ENCODE results near the gene AK1. TPM values are rescaled to one million over a fixed set of nuclear protein-coding genes. Genes with fewer than 3 reads are reported as not detected.

AK1 gene
- total and polyA plus RNA-seq, 2 of the 13 experiments (the other 11 are each of a cell fraction or from before 2014, with no cell fraction given): 19.1 to 32.8 TPM

DNA sequence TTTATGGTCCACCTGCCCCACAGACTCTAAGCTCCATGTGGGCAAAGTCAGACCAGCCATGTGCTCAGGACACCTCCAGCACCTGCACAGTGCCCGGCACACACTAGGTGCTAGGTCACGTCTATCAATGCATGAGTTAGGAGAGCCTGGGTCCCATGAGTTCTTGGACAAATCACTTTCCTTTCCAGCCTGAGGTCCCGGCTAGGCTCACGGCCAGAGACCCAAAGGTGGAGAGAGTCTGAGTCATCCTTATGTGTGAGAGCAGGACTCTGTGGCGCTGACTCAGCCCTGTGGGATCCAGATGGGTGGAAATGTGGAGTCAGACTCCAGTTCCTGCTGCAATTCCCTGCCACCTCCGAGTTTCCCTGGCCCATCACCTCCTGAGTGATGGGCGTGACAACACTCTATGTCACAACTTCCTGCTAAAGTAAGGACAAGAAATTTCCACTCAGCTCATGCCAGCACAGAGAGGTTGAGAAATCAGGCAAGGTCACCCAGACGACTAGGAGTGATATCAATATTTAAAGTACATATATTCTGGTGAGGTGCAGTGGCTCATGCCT is 41.9 kb upstream of the AK1 start (continued):
- peak; percentile 53 for TF ChIP-seq PHF21A (CRISPR knock-in tag; IDR thresholded peaks at IDR 0.05)
- TF ChIP-seq GABPB1 (CRISPR knock-in tag; IDR thresholded peaks at IDR 0.05): peak; percentile 59
- TF ChIP-seq MIER3 (CRISPR knock-in tag; IDR thresholded peaks at IDR 0.05; ENCODE audit: borderline replicate concordance): peak; percentile 70; the same call in 1 of the 2 replicates
- no peak for TF ChIP-seq SRSF4 (IDR thresholded peaks at IDR 0.05; ENCODE audit: low read depth, low read length, poor library complexity, severe bottlenecking)
- TF ChIP-seq, protein P1, sequence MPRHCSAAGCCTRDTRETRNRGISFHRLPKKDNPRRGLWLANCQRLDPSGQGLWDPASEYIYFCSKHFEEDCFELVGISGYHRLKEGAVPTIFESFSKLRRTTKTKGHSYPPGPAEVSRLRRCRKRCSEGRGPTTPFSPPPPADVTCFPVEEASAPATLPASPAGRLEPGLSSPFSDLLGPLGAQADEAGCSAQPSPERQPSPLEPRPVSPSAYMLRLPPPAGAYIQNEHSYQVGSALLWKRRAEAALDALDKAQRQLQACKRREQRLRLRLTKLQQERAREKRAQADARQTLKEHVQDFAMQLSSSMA (CRISPR knock-in tag; IDR thresholded peaks at IDR 0.05): no peak
- peak; percentile 44; the same call in 1 of the 2 replicates for TF ChIP-seq ZNF335 (CRISPR knock-in tag; IDR thresholded peaks at IDR 0.05)
- TF ChIP-seq, protein P2, sequence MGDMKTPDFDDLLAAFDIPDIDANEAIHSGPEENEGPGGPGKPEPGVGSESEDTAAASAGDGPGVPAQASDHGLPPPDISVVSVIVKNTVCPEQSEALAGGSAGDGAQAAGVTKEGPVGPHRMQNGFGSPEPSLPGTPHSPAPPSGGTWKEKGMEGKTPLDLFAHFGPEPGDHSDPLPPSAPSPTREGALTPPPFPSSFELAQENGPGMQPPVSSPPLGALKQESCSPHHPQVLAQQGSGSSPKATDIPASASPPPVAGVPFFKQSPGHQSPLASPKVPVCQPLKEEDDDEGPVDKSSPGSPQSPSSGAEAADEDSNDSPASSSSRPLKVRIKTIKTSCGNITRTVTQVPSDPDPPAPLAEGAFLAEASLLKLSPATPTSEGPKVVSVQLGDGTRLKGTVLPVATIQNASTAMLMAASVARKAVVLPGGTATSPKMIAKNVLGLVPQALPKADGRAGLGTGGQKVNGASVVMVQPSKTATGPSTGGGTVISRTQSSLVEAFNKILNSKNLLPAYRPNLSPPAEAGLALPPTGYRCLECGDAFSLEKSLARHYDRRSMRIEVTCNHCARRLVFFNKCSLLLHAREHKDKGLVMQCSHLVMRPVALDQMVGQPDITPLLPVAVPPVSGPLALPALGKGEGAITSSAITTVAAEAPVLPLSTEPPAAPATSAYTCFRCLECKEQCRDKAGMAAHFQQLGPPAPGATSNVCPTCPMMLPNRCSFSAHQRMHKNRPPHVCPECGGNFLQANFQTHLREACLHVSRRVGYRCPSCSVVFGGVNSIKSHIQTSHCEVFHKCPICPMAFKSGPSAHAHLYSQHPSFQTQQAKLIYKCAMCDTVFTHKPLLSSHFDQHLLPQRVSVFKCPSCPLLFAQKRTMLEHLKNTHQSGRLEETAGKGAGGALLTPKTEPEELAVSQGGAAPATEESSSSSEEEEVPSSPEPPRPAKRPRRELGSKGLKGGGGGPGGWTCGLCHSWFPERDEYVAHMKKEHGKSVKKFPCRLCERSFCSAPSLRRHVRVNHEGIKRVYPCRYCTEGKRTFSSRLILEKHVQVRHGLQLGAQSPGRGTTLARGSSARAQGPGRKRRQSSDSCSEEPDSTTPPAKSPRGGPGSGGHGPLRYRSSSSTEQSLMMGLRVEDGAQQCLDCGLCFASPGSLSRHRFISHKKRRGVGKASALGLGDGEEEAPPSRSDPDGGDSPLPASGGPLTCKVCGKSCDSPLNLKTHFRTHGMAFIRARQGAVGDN (CRISPR knock-in tag; IDR thresholded peaks at IDR 0.05): peak; percentile 39; the same call in 1 of the 2 replicates
- peak; percentile 35; the same call in 1 of the 2 replicates for TF ChIP-seq RXRA (CRISPR knock-in tag; IDR thresholded peaks at IDR 0.05)
- TF ChIP-seq TAF1 (CRISPR knock-in tag; IDR thresholded peaks at IDR 0.05): peak; percentile 41; the same call in 1 of the 2 replicates
- peak; percentile 24; the same call in 1 of the 2 replicates for TF ChIP-seq ZNF331 (CRISPR knock-in tag; IDR thresholded peaks at IDR 0.05)
- 0 out of 2 replicates have a peak, but pooled peaks have one; percentile 62 for TF ChIP-seq KDM1A (CRISPR knock-in tag; IDR thresholded peaks at IDR 0.05)
- peak; percentile 34; the same call in 1 of the 2 replicates for TF ChIP-seq HOXA5 (CRISPR knock-in tag; IDR thresholded peaks at IDR 0.05)
- peak; percentile 74 for TF ChIP-seq GATAD2A (CRISPR knock-in tag; IDR thresholded peaks at IDR 0.05)
- no peak for TF ChIP-seq SATB2 (CRISPR knock-in tag; IDR thresholded peaks at IDR 0.05)
- TF ChIP-seq KAT8 (CRISPR knock-in tag; IDR thresholded peaks at IDR 0.05): peak; percentile 45; the same call in 1 of the 2 replicates
- no peak for TF ChIP-seq SOX13 (IDR thresholded peaks at IDR 0.05)
- TF ChIP-seq SOX13 (CRISPR knock-in tag; conservative IDR thresholded peaks at IDR 0.05 in 1 of 2, IDR thresholded peaks at IDR 0.05 in 1 of 2): 0 out of 4 replicates have a peak, but pooled peaks of 1 of the 2 experiments have one; percentile 54
- TF ChIP-seq SMC3 (IDR thresholded peaks at IDR 0.05; ENCODE audit: low read length): peak; percentile 21; the same call in 1 of the 2 replicates
- TF ChIP-seq ZNF160 (CRISPR knock-in tag; IDR thresholded peaks at IDR 0.05): no peak
- peak; percentile 79 for TF ChIP-seq ZMYM3 (CRISPR knock-in tag; IDR thresholded peaks at IDR 0.05)
- TF ChIP-seq CEBPG (CRISPR knock-in tag; IDR thresholded peaks at IDR 0.05): peak; percentile 71
- TF ChIP-seq HNF4A (CRISPR knock-in tag; IDR thresholded peaks at IDR 0.05): no peak
- peak; percentile 37; the same call in 1 of the 2 replicates for TF ChIP-seq CREB1 (IDR thresholded peaks at IDR 0.05)
- TF ChIP-seq CREB1 (CRISPR knock-in tag; IDR thresholded peaks at IDR 0.05): peak; percentile 58; the same call in 1 of the 2 replicates
- TF ChIP-seq GZF1 (CRISPR knock-in tag; IDR thresholded peaks at IDR 0.05): no peak
- TF ChIP-seq, protein P3, sequence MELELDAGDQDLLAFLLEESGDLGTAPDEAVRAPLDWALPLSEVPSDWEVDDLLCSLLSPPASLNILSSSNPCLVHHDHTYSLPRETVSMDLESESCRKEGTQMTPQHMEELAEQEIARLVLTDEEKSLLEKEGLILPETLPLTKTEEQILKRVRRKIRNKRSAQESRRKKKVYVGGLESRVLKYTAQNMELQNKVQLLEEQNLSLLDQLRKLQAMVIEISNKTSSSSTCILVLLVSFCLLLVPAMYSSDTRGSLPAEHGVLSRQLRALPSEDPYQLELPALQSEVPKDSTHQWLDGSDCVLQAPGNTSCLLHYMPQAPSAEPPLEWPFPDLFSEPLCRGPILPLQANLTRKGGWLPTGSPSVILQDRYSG (CRISPR knock-in tag; IDR thresholded peaks at IDR 0.05): no peak
- 0 out of 2 replicates have a peak, but pooled peaks have one; percentile 27 for TF ChIP-seq HOXD1 (CRISPR knock-in tag; IDR thresholded peaks at IDR 0.05)
- no peak for TF ChIP-seq ZNF33A (CRISPR knock-in tag; IDR thresholded peaks at IDR 0.05; ENCODE audit: borderline replicate concordance)
- no peak for TF ChIP-seq ZNF562 (CRISPR knock-in tag; IDR thresholded peaks at IDR 0.05; ENCODE audit: borderline replicate concordance)

All from HepG2 (cell line).